Activated naive CD4-positive, alpha-beta T cell treated with anti-CD3 and anti-CD28 coated beads, Interleukin-2, amount 50 U/mL, for 16 hours (primary cell): ENCODE results near the gene AREL1.

Source experiments
- DNase-seq: peaks from one replicate; pipeline ENCODE4 v3.0.0-alpha.2; 2020

The AREL1 gene

GRCh38 chr14:74655599-74656395 is 57.1 kb downstream of the AREL1 start:
- DNase-seq = no peak

GRCh38 chr14:74654931-74655330 is 57.9 kb downstream of the AREL1 start:
- DNase-seq = no peak

GRCh38 chr14:74653386-74654138 is 59.3 kb downstream of the AREL1 start:
- no peak for DNase-seq

- no peak for DNase-seq
Observed at GRCh38 chr14:74652541-74652940, 60.3 kb downstream of the AREL1 start.

- no peak for DNase-seq
Observed at GRCh38 chr14:74650927-74651686, 61.8 kb downstream of the AREL1 start.

GRCh38 chr14:74649673-74650072 is 63.2 kb downstream of the AREL1 start:
- no peak for DNase-seq

GRCh38 chr14:74649167-74649566 is 63.7 kb downstream of the AREL1 start:
- no peak for DNase-seq

- no peak for DNase-seq
Observed at GRCh38 chr14:74648601-74649000, 64.3 kb downstream of the AREL1 start.

- DNase-seq = no peak
Observed at GRCh38 chr14:74647678-74648461, 65.0 kb downstream of the AREL1 start.

GRCh38 chr14:74647061-74647677 is 65.7 kb downstream of the AREL1 start:
- no peak for DNase-seq

GRCh38 chr14:74645756-74646470 is 67.0 kb downstream of the AREL1 start:
- no peak for DNase-seq

- DNase-seq = no peak
Observed at GRCh38 chr14:74645244-74645643, 67.6 kb downstream of the AREL1 start.

- DNase-seq = no peak
Observed at GRCh38 chr14:74641601-74642391, 71.1 kb downstream of the AREL1 start.

- no peak for DNase-seq
Observed at GRCh38 chr14:74638966-74639365, 73.9 kb downstream of the AREL1 start.

GRCh38 chr14:74638066-74638465 is 74.8 kb downstream of the AREL1 start:
- no peak for DNase-seq

- DNase-seq = no peak
Observed at GRCh38 chr14:74637178-74637550, 75.7 kb downstream of the AREL1 start.

GRCh38 chr14:74636424-74637177 is 76.3 kb downstream of the AREL1 start:
- no peak for DNase-seq

GRCh38 chr14:74635847-74636246 is 77.0 kb downstream of the AREL1 start:
- DNase-seq = no peak

- no peak for DNase-seq
Observed at GRCh38 chr14:74634964-74635363, 77.9 kb downstream of the AREL1 start.

- no peak for DNase-seq
Observed at GRCh38 chr14:74634481-74634880, 78.4 kb downstream of the AREL1 start.
